ENCODE data around the gene ZNF625.

Gene ZNF625

GRCh38 chr19:12141405-12141736 lies 15.2 kb downstream of the ZNF625 start:
- Histone ChIP-seq H4K8ac (ENCODE audit: low read depth, low read length) (no peak overlapping the region), H2BK5ac (ENCODE audit: low read length) (no peak overlapping the region), H3K4me2 (ENCODE audit: low read length) (no peak overlapping the region), H3K4me3 (ENCODE audit: low read length) (no peak overlapping the region), H3K27ac (ENCODE audit: low read depth, low read length) (no peak overlapping the region), H3K27me3 (ENCODE audit: insufficient read depth, low read length, poor library complexity) (no peaks in the 10 kb centered on the region), H3K56ac (ENCODE audit: low read length) (no peak overlapping the region), H3K4me1 (ENCODE audit: control insufficient read depth, low read depth, low read length) (peaks cover 6% of the 10 kb centered on the region), H2BK15ac (replicated peaks; ENCODE audit: low read depth) (no peak overlapping the region), H3K36me3 (ENCODE audit: control insufficient read depth, insufficient read depth, low read length) (peaks cover 11% of the 10 kb centered on the region), H4K5ac (ENCODE audit: low read length) (no peak overlapping the region), H3K79me1 (ENCODE audit: low read length) (peaks cover 6% of the 10 kb centered on the region), H2BK120ac (ENCODE audit: low read depth, low read length) (no peak overlapping the region), H3K4ac (ENCODE audit: low read depth, low read length) (no peak overlapping the region), H2AK5ac (ENCODE audit: low read length) (no peak overlapping the region), H3K18ac (ENCODE audit: low read length) (no peak overlapping the region), H3K9ac (ENCODE audit: low read length) (no peak overlapping the region), H3K79me2 (ENCODE audit: control insufficient read depth, insufficient read depth, low read length) (no peaks in the 10 kb centered on the region), H3K23ac (ENCODE audit: low read length) (no peak overlapping the region)
- WGBS (ENCODE audit: extremely low coverage, insufficient coverage, low lambda C conversion rate): no CpG with 5 or more reads among the region's 10 CpGs
- DNase-seq: no peak

GRCh38 chr19:12140545-12141404 lies 15.8 kb downstream of the ZNF625 start:
- Histone ChIP-seq H4K5ac (ENCODE audit: low read length) (no peak overlapping the region), H3K4me1 (ENCODE audit: control insufficient read depth, low read depth, low read length) (peaks cover 6% of the 10 kb centered on the region), H3K9ac (ENCODE audit: low read length) (peak overlapping the region; percentile 34), H3K4me2 (ENCODE audit: low read length) (peak overlapping the region; percentile 52), H2AK5ac (ENCODE audit: low read length) (no peak overlapping the region), H3K27me3 (ENCODE audit: insufficient read depth, low read length, poor library complexity) (no peaks in the 10 kb centered on the region), H3K23ac (ENCODE audit: low read length) (no peak overlapping the region), H2BK15ac (replicated peaks; ENCODE audit: low read depth) (no peak overlapping the region), H3K18ac (ENCODE audit: low read length) (no peak overlapping the region), H3K4me3 (ENCODE audit: low read length) (no peak overlapping the region), H2BK120ac (ENCODE audit: low read depth, low read length) (no peak overlapping the region), H3K36me3 (ENCODE audit: control insufficient read depth, insufficient read depth, low read length) (peaks cover 8% of the 10 kb centered on the region), H4K8ac (ENCODE audit: low read depth, low read length) (no peak overlapping the region), H2BK5ac (ENCODE audit: low read length) (no peak overlapping the region), H3K27ac (ENCODE audit: low read depth, low read length) (no peak overlapping the region), H3K4ac (ENCODE audit: low read depth, low read length) (no peak overlapping the region), H3K79me2 (ENCODE audit: control insufficient read depth, insufficient read depth, low read length) (no peaks in the 10 kb centered on the region), H3K56ac (ENCODE audit: low read length) (peak overlapping the region; percentile 58), H3K79me1 (ENCODE audit: low read length) (peaks cover 6% of the 10 kb centered on the region)
- no CpG with 5 or more reads among the region's 17 CpGs for WGBS (ENCODE audit: extremely low coverage, insufficient coverage, low lambda C conversion rate)
- peak; percentile 90 for DNase-seq

- Histone ChIP-seq H3K27ac (ENCODE audit: low read depth, low read length) (peak within 1 kb of the TSS; percentile 95), H3K56ac (ENCODE audit: low read length) (peak within 1 kb of the TSS; percentile 93), H3K27me3 (ENCODE audit: insufficient read depth, low read length, poor library complexity) (no peaks in the 10 kb centered on the region), H2BK5ac (ENCODE audit: low read length) (no peak within 1 kb of the TSS), H3K4ac (ENCODE audit: low read depth, low read length) (peak within 1 kb of the TSS; percentile 78), H3K23ac (ENCODE audit: low read length) (no peak within 1 kb of the TSS), H4K8ac (ENCODE audit: low read depth, low read length) (no peak within 1 kb of the TSS), H3K79me2 (ENCODE audit: control insufficient read depth, insufficient read depth, low read length) (no peaks in the 10 kb centered on the region), H3K18ac (ENCODE audit: low read length) (peak within 1 kb of the TSS; percentile 77), H2AK5ac (ENCODE audit: low read length) (no peak within 1 kb of the TSS), H3K36me3 (ENCODE audit: control insufficient read depth, insufficient read depth, low read length) (peaks cover 1% of the 10 kb centered on the region), H3K9ac (ENCODE audit: low read length) (peak within 1 kb of the TSS; percentile 86), H3K4me3 (ENCODE audit: low read length) (peak within 1 kb of the TSS; percentile 91), H3K4me2 (ENCODE audit: low read length) (peak within 1 kb of the TSS; percentile 52), H2BK120ac (ENCODE audit: low read depth, low read length) (no peak within 1 kb of the TSS), H2BK15ac (replicated peaks; ENCODE audit: low read depth) (no peak within 1 kb of the TSS), H3K4me1 (ENCODE audit: control insufficient read depth, low read depth, low read length) (peaks cover 6% of the 10 kb centered on the region), H3K79me1 (ENCODE audit: low read length) (peaks cover 6% of the 10 kb centered on the region), H4K5ac (ENCODE audit: low read length) (no peak within 1 kb of the TSS)
- no CpG with 5 or more reads among the region's 49 CpGs for WGBS (ENCODE audit: extremely low coverage, insufficient coverage, low lambda C conversion rate)
- DNase-seq: peak; percentile 98
Measured at GRCh38 chr19:12139885-12140544, 16.5 kb downstream of the ZNF625 start, which contains the start of gene ZNF20. ZNF20 (minus strand) TSS chr19:12140350; CDS start chr19:12140182, 168 bp downstream.

- no peak overlapping the region for H3K27ac ChIP-seq (ENCODE audit: low read depth, low read length)
- no peak overlapping the region for H2BK120ac ChIP-seq (ENCODE audit: low read depth, low read length)
- peaks cover 6% of the 10 kb centered on the region for H3K79me1 ChIP-seq (ENCODE audit: low read length)
- H3K4me2 ChIP-seq (ENCODE audit: low read length): peak overlapping the region; percentile 1
- no CpG with 5 or more reads among the region's 13 CpGs for WGBS (ENCODE audit: extremely low coverage, insufficient coverage, low lambda C conversion rate)
- H3K18ac ChIP-seq (ENCODE audit: low read length): peak overlapping the region; percentile 77
- no peak overlapping the region for H4K8ac ChIP-seq (ENCODE audit: low read depth, low read length)
- no peak overlapping the region for H3K23ac ChIP-seq (ENCODE audit: low read length)
- H2BK15ac ChIP-seq (replicated peaks; ENCODE audit: low read depth): no peak overlapping the region
- H4K5ac ChIP-seq (ENCODE audit: low read length): no peak overlapping the region
- H3K79me2 ChIP-seq (ENCODE audit: control insufficient read depth, insufficient read depth, low read length): no peaks in the 10 kb centered on the region
- H3K36me3 ChIP-seq (ENCODE audit: control insufficient read depth, insufficient read depth, low read length): peaks cover 4% of the 10 kb centered on the region
- H3K4me1 ChIP-seq (ENCODE audit: control insufficient read depth, low read depth, low read length): peaks cover 6% of the 10 kb centered on the region
- H3K4me3 ChIP-seq (ENCODE audit: low read length): peak overlapping the region; percentile 91
- peak overlapping the region; percentile 43 for H3K4ac ChIP-seq (ENCODE audit: low read depth, low read length)
- H3K9ac ChIP-seq (ENCODE audit: low read length): peak overlapping the region; percentile 86
- no peak for DNase-seq
- H3K56ac ChIP-seq (ENCODE audit: low read length): peak overlapping the region; percentile 93
- no peak overlapping the region for H2BK5ac ChIP-seq (ENCODE audit: low read length)
- no peak overlapping the region for H2AK5ac ChIP-seq (ENCODE audit: low read length)
- no peaks in the 10 kb centered on the region for H3K27me3 ChIP-seq (ENCODE audit: insufficient read depth, low read length, poor library complexity)
Measured at GRCh38 chr19:12139269-12139668, 17.3 kb downstream of the ZNF625 start.

- H2BK5ac ChIP-seq (ENCODE audit: low read length): no peak overlapping the region
- H3K36me3 ChIP-seq (ENCODE audit: control insufficient read depth, insufficient read depth, low read length): peaks cover 17% of the 10 kb centered on the region
- no peak overlapping the region for H4K5ac ChIP-seq (ENCODE audit: low read length)
- H3K79me1 ChIP-seq (ENCODE audit: low read length): peaks cover 6% of the 10 kb centered on the region
- H3K4ac ChIP-seq (ENCODE audit: low read depth, low read length): no peak overlapping the region
- H3K4me1 ChIP-seq (ENCODE audit: control insufficient read depth, low read depth, low read length): peaks cover 6% of the 10 kb centered on the region
- no peak overlapping the region for H3K56ac ChIP-seq (ENCODE audit: low read length)
- H2BK120ac ChIP-seq (ENCODE audit: low read depth, low read length): no peak overlapping the region
- no CpG with 5 or more reads among the region's 7 CpGs for WGBS (ENCODE audit: extremely low coverage, insufficient coverage, low lambda C conversion rate)
- no peaks in the 10 kb centered on the region for H3K27me3 ChIP-seq (ENCODE audit: insufficient read depth, low read length, poor library complexity)
- H3K79me2 ChIP-seq (ENCODE audit: control insufficient read depth, insufficient read depth, low read length): no peaks in the 10 kb centered on the region
- no peak overlapping the region for H3K4me2 ChIP-seq (ENCODE audit: low read length)
- H3K27ac ChIP-seq (ENCODE audit: low read depth, low read length): no peak overlapping the region
- DNase-seq: peak; percentile 77
- no peak overlapping the region for H3K9ac ChIP-seq (ENCODE audit: low read length)
- no peak overlapping the region for H3K18ac ChIP-seq (ENCODE audit: low read length)
- no peak overlapping the region for H3K23ac ChIP-seq (ENCODE audit: low read length)
- H3K4me3 ChIP-seq (ENCODE audit: low read length): no peak overlapping the region
- no peak overlapping the region for H2AK5ac ChIP-seq (ENCODE audit: low read length)
- no peak overlapping the region for H4K8ac ChIP-seq (ENCODE audit: low read depth, low read length)
- no peak overlapping the region for H2BK15ac ChIP-seq (replicated peaks; ENCODE audit: low read depth)
Measured at GRCh38 chr19:12137221-12137940, 19.2 kb downstream of the ZNF625 start.
